Measurements from ENCODE around the gene FARS2. TPM values are rescaled to one million over a fixed set of nuclear protein-coding genes. Genes with fewer than 3 reads are reported as not detected.

The FARS2 gene
- total RNA-seq, 1 donor from 2014 or later, result 23.3 TPM

GRCh38 chr6:5490501-5491069 is 229.3 kb downstream of the FARS2 start:
- Mint-ChIP-seq H3K27me3 (ENCODE audit: low read depth) (no peaks in the 10 kb centered on the region), H3K9me3 (no peaks in the 10 kb centered on the region), H3K4me3 (no peak overlapping the region), H3K36me3 (ENCODE audit: low read depth) (peaks cover 6% of the 10 kb centered on the region), H3K27ac (ENCODE audit: unreplicated experiment) (no peak overlapping the region), H3K4me1 (no peaks in the 10 kb centered on the region)
- no peak for DNase-seq (ENCODE audit: low read depth, low spot score)
- TF ChIP-seq CTCF (conservative IDR thresholded peaks at IDR 0.05), result no peak

DNA sequence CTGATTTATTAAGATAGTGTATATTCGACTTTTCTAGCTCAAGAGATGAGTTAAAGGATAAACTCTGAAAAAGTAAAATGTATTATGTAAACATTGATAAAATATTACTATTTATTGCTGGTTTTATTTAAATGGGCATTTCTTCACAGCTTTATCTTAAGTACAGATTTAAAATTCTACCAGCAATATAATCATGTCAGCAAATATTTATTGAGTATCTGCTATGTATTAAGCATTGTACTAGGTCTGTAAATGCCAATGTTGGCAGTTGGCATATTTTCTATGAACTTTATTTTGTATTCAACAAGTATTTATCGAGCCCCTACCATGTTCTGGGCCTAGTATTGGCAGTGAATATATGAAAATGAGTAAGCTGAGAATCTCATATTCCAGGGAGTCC is 231.0 kb downstream of the FARS2 start:
- H3K9me3 Mint-ChIP-seq, result no peaks in the 10 kb centered on the region
- no peak for TF ChIP-seq CTCF (conservative IDR thresholded peaks at IDR 0.05)
- H3K4me3 Mint-ChIP-seq, result no peak overlapping the region
- H3K27ac Mint-ChIP-seq (ENCODE audit: unreplicated experiment), result no peak overlapping the region
- peaks cover 3% of the 10 kb centered on the region for H3K4me1 Mint-ChIP-seq
- no peaks in the 10 kb centered on the region for H3K27me3 Mint-ChIP-seq (ENCODE audit: low read depth)
- H3K36me3 Mint-ChIP-seq (ENCODE audit: low read depth), result peaks cover 6% of the 10 kb centered on the region
- DNase-seq (ENCODE audit: low read depth, low spot score), result no peak

GRCh38 chr6:5493806-5494205 is 232.5 kb downstream of the FARS2 start:
- no peak for DNase-seq (ENCODE audit: low read depth, low spot score)
- no peaks in the 10 kb centered on the region for H3K27me3 Mint-ChIP-seq (ENCODE audit: low read depth)
- H3K4me1 Mint-ChIP-seq, result peaks cover 8% of the 10 kb centered on the region
- TF ChIP-seq CTCF (conservative IDR thresholded peaks at IDR 0.05), result no peak
- peaks cover 2% of the 10 kb centered on the region for H3K9me3 Mint-ChIP-seq
- H3K27ac Mint-ChIP-seq (ENCODE audit: unreplicated experiment), result no peak overlapping the region
- peaks cover 12% of the 10 kb centered on the region for H3K36me3 Mint-ChIP-seq (ENCODE audit: low read depth)
- no peak overlapping the region for H3K4me3 Mint-ChIP-seq

DNA sequence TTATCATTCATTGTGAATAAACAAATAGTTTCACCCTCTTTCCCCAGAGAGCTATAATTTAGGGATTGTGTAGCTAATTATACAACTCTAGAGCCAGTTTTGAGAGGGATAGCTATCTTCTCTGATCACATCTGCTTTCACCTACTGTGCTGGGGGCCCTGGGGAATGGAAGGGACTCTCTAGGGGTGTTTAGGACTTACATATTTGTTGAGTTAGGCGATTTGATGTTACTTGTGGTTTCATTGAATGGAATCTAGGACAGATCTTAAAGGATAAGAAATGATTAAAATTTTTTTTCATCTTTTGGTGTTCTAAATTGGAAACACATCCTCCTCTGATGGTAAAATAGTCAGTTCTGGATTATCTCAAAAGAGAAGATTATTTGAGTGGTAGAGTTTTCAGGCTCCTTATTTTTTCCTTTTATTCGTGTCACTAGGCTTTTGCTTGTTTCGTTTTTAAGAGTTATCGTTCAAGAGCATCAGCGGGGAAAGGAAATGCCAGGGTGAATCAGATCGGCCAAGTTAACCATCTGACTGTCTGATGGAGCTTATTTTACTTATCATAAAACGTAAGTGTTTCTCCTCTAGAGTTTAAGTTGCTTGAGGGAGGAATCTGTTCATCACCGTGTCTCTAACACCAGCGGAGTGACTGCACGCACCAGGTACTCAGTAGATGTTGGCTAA is 236.7 kb downstream of the FARS2 start:
- no peak for TF ChIP-seq CTCF (conservative IDR thresholded peaks at IDR 0.05)
- Mint-ChIP-seq H3K4me3 (no peak overlapping the region), H3K36me3 (ENCODE audit: low read depth) (peaks cover 6% of the 10 kb centered on the region), H3K27me3 (ENCODE audit: low read depth) (no peaks in the 10 kb centered on the region), H3K27ac (ENCODE audit: unreplicated experiment) (no peak overlapping the region), H3K4me1 (peaks cover 36% of the 10 kb centered on the region), H3K9me3 (peaks cover 2% of the 10 kb centered on the region)
- no peak for DNase-seq (ENCODE audit: low read depth, low spot score)

DNA sequence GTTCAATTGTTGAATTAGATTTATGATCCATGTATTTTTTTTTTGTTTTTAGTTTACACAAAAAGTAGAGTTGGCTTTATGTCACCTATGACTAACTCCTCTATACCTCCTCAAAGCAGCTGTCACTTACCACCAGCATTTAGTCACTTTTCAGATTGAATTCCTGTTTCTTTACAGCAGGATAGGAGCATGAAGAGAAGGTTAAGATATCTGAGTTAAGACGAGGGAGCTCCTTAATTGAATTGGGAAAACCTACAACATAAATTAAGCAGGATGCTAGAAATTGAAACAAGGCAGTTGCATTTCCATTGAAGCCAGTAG is 237.2 kb downstream of the FARS2 start:
- H3K36me3 Mint-ChIP-seq (ENCODE audit: low read depth), result peaks cover 6% of the 10 kb centered on the region
- H3K9me3 Mint-ChIP-seq, result peaks cover 2% of the 10 kb centered on the region
- peaks cover 36% of the 10 kb centered on the region for H3K4me1 Mint-ChIP-seq
- H3K27me3 Mint-ChIP-seq (ENCODE audit: low read depth), result no peaks in the 10 kb centered on the region
- H3K27ac Mint-ChIP-seq (ENCODE audit: unreplicated experiment), result no peak overlapping the region
- no peak overlapping the region for H3K4me3 Mint-ChIP-seq
- no peak for DNase-seq (ENCODE audit: low read depth, low spot score)
- no peak for TF ChIP-seq CTCF (conservative IDR thresholded peaks at IDR 0.05)

All from neural crest cell (in vitro differentiated cells).